H9 (cell line): Measurements from ENCODE around the gene SUN1. TPM values are rescaled to one million over a fixed set of nuclear protein-coding genes. Genes with fewer than 3 reads are reported as not detected.

ENCODE experiments used
- DNase-seq: peaks from one replicate; pipeline ENCODE4 v3.0.0-alpha.2; 2017
- H2AFZ ChIP-seq: one replicate; pipeline ENCODE4 v1.6.1; 2013; ENCODE audit warnings: mild to moderate bottlenecking, low read length, control low read depth, moderate library complexity
- H2AK5ac ChIP-seq: 2 replicates; pipeline ENCODE4 v1.6.1; 2013; ENCODE audit warnings: low read length, control low read depth, mixed read lengths; ENCODE audit not compliant: insufficient read length
- H2BK120ac ChIP-seq: one replicate; pipeline ENCODE4 v1.6.1; 2013; ENCODE audit warnings: low read depth, mild to moderate bottlenecking, low read length, control low read depth, inconsistent platforms; ENCODE audit not compliant: poor library complexity, severe bottlenecking
- H2BK12ac ChIP-seq: 2 replicates; pipeline ENCODE4 v1.6.1; 2013; ENCODE audit warnings: low read length, control low read depth, mixed read lengths, low read depth; ENCODE audit not compliant: insufficient read length
- H2BK15ac ChIP-seq: 2 replicates; pipeline ENCODE4 v1.6.1; 2013; ENCODE audit warnings: low read depth, low read length, control low read depth
- H2BK20ac ChIP-seq: one replicate; pipeline ENCODE4 v1.6.1; 2013; ENCODE audit warnings: low read depth, mild to moderate bottlenecking, low read length, control low read depth, inconsistent platforms; ENCODE audit not compliant: poor library complexity, severe bottlenecking
- H2BK5ac ChIP-seq: 2 replicates; pipeline ENCODE4 v1.6.1; 2013; ENCODE audit warnings: low read length, control low read depth, mixed read lengths; ENCODE audit not compliant: insufficient read length
- H3K14ac ChIP-seq: 2 replicates; pipeline ENCODE4 v1.6.1; 2013; ENCODE audit warnings: low read length, control low read depth; ENCODE audit not compliant: insufficient read depth
- H3K18ac ChIP-seq: 2 replicates; pipeline ENCODE4 v1.6.1; 2013; ENCODE audit warnings: low read depth, mild to moderate bottlenecking, mixed read lengths, low read length, control low read depth; ENCODE audit not compliant: insufficient read length
- H3K23ac ChIP-seq: 2 replicates; pipeline ENCODE4 v1.6.1; 2013; ENCODE audit warnings: low read length, control low read depth, mixed read lengths, low read depth; ENCODE audit not compliant: insufficient read length
- H3K23me2 ChIP-seq: 2 replicates; pipeline ENCODE4 v1.6.1; 2013; ENCODE audit warnings: low read depth, mild to moderate bottlenecking, mixed read lengths, low read length, control low read depth; ENCODE audit not compliant: insufficient read length, poor library complexity, severe bottlenecking
- H3K27ac ChIP-seq: 2 replicates; pipeline ENCODE4 v1.5.1; 2013; ENCODE audit warnings: low read length, control low read depth, mixed read lengths, low read depth; ENCODE audit not compliant: insufficient read length
- H3K27me3 ChIP-seq: 2 replicates; pipeline ENCODE4 v1.6.1; 2013; ENCODE audit warnings: low read length, control low read depth, inconsistent platforms; ENCODE audit not compliant: insufficient read depth
- H3K4ac ChIP-seq: 2 replicates; pipeline ENCODE4 v1.6.1; 2013; ENCODE audit warnings: low read depth, mild to moderate bottlenecking, control low read depth, inconsistent platforms, low read length, moderate library complexity
- H3K4me1 ChIP-seq: 2 replicates; pipeline ENCODE4 v1.6.1; 2013; ENCODE audit warnings: low read length, control low read depth, inconsistent platforms; ENCODE audit not compliant: insufficient read depth
- H3K4me2 ChIP-seq: 2 replicates; pipeline ENCODE4 v1.6.1; 2013; ENCODE audit warnings: low read length, control low read depth, mixed read lengths; ENCODE audit not compliant: insufficient read length, insufficient read depth
- H3K56ac ChIP-seq: 2 replicates; pipeline ENCODE4 v1.6.1; 2013; ENCODE audit warnings: low read depth, mild to moderate bottlenecking, mixed read lengths, low read length, control low read depth; ENCODE audit not compliant: insufficient read length
- H3K79me1 ChIP-seq: 2 replicates; pipeline ENCODE4 v1.6.1; 2013; ENCODE audit warnings: low read depth, mild to moderate bottlenecking, moderate library complexity, low read length, control low read depth, inconsistent platforms; ENCODE audit not compliant: insufficient read depth, poor library complexity, severe bottlenecking
- H3K79me2 ChIP-seq: 2 replicates; pipeline ENCODE4 v1.6.1; 2013; ENCODE audit warnings: low read length, control low read depth, inconsistent platforms; ENCODE audit not compliant: insufficient read depth
- H3K9ac ChIP-seq: 2 replicates; pipeline ENCODE4 v1.6.1; 2013; ENCODE audit warnings: low read length, control low read depth, mixed read lengths; ENCODE audit not compliant: insufficient read length; ENCODE audit errors: extremely low read depth
- H3K9me3 ChIP-seq: one replicate; pipeline ENCODE4 v1.6.1; 2013; ENCODE audit warnings: low read depth, low read length, inconsistent platforms; ENCODE audit not compliant: control insufficient read depth
- H3T11ph ChIP-seq: one replicate; pipeline ENCODE4 v1.6.1; 2013; ENCODE audit warnings: mild to moderate bottlenecking, low read length, control low read depth, inconsistent platforms
- H4K20me1 ChIP-seq: one replicate; pipeline ENCODE4 v1.6.1; 2013; ENCODE audit not compliant: control insufficient read depth, insufficient read length, insufficient read depth
- H4K5ac ChIP-seq: 2 replicates; pipeline ENCODE4 v1.6.1; 2013; ENCODE audit warnings: low read depth, mild to moderate bottlenecking, mixed read lengths, low read length, control low read depth; ENCODE audit not compliant: insufficient read length
- H4K8ac ChIP-seq: replicated peaks from 2 replicates; pipeline ENCODE4 v1.6.1; 2013; ENCODE audit warnings: low read length, control low read depth, mixed read lengths, low read depth; ENCODE audit not compliant: insufficient read length
- H4K91ac ChIP-seq: 2 replicates; pipeline ENCODE4 v1.6.1; 2013; ENCODE audit warnings: low read depth, mild to moderate bottlenecking, moderate library complexity, mixed read lengths, low read length, control low read depth; ENCODE audit not compliant: insufficient read length
- H3K27ac Mint-ChIP-seq, 3 experiments: 2 replicates in 2 of 3; 3 replicates in 1 of 3; pipeline ENCODE4 v1.8.0; 2020 to 2021; ENCODE audit warnings: mixed read lengths in 3 of 3, mild to moderate bottlenecking in 1 of 3, moderate library complexity in 1 of 3
- H3K27me3 Mint-ChIP-seq: 2 replicates; pipeline ENCODE4 v1.8.0; 2021; ENCODE audit warnings: low read depth, mild to moderate bottlenecking, moderate library complexity, mixed read lengths
- H3K36me3 Mint-ChIP-seq, 3 experiments: 2 replicates in 2 of 3; 3 replicates in 1 of 3; pipeline ENCODE4 v1.8.0; 2020 to 2021; ENCODE audit warnings: low read depth in 3 of 3, mixed read lengths in 3 of 3; ENCODE audit not compliant: insufficient read depth in 1 of 3
- H3K4me1 Mint-ChIP-seq, 2 experiments: 2 replicates each; pipeline ENCODE4 v1.8.0; 2020; ENCODE audit warnings: mixed read lengths in 2 of 2
- H3K4me3 Mint-ChIP-seq, 2 experiments: 2 replicates in 1 of 2; 3 replicates in 1 of 2; pipeline ENCODE4 v1.8.0; 2020 to 2021; ENCODE audit warnings: mild to moderate bottlenecking in 2 of 2, mixed read lengths in 2 of 2, moderate library complexity in 1 of 2
- H3K9me3 Mint-ChIP-seq, 2 experiments: 2 replicates in 1 of 2; 3 replicates in 1 of 2; pipeline ENCODE4 v1.8.0; 2020; ENCODE audit warnings: mild to moderate bottlenecking in 2 of 2, mixed read lengths in 2 of 2, moderate library complexity in 1 of 2
- CTCF ChIP-seq: fragments of 200-600 bp; sonication (generic); conservative IDR thresholded peaks from 3 replicates; pipeline ENCODE4 v1.8.0; 2021; ENCODE audit warnings: antibody characterized with exemption, mild to moderate bottlenecking
- WGBS: extraction: QIAGEN DNeasy Blood & Tissue Kit; methylation state at CpG from one replicate; pipeline ENCODE4 v1.1.7; 2013; ENCODE audit warnings: missing lambda C conversion rate, low lambda C conversion rate, mixed read lengths; ENCODE audit not compliant: insufficient read length; ENCODE audit errors: extremely low coverage; 5-methylcytosine and 5-hydroxymethylcytosine counted together
- total RNA-seq: library from RNA; stranded (reverse); gene quantifications from 2 replicates; pipeline ENCODE4 v1.2.1, GENCODE V29; 2021

Gene SUN1
- total RNA-seq, 1 experiment from 2014 or later = 118 TPM

GRCh38 chr7:921071-921461, 88.8 kb downstream of the SUN1 start:
- Histone ChIP-seq H2AK5ac (no peak overlapping the region), H3K27ac (no peak overlapping the region), H2BK12ac (no peak overlapping the region), H4K8ac (no peak overlapping the region), H2BK5ac (no peak overlapping the region), H2BK20ac (no peak overlapping the region), H3K27me3 (no peaks in the 10 kb centered on the region), H3K23ac (no peak overlapping the region), H2BK15ac (no peak overlapping the region), H4K20me1 (no peaks in the 10 kb centered on the region), H3K18ac (no peak overlapping the region), H2AFZ (no peak overlapping the region), H3K14ac (no peak overlapping the region), H4K91ac (no peak overlapping the region), H3K4me2 (no peak overlapping the region), H3K9ac (no peak overlapping the region), H3T11ph (no peak overlapping the region), H4K5ac (no peak overlapping the region), H3K4ac (no peak overlapping the region), H3K9me3 (no peaks in the 10 kb centered on the region), H3K56ac (no peak overlapping the region), H3K23me2 (no peaks in the 10 kb centered on the region), H3K79me1 (no peaks in the 10 kb centered on the region), H3K79me2 (no peaks in the 10 kb centered on the region), H3K4me1 (no peaks in the 10 kb centered on the region), H2BK120ac (no peak overlapping the region)
- no peak for TF ChIP-seq CTCF
- Mint-ChIP-seq H3K27ac (peak overlapping the region in 1 of 3 experiments; percentile 44; a peak in 1 of 7 replicates), H3K4me1 (peaks cover 4 to 6% of the 10 kb centered on the region in 2 experiments; a peak in 3 of 4 replicates), H3K9me3 (no peaks in the 10 kb centered on the region; a peak in 1 of 5 replicates), H3K4me3 (no peak overlapping the region), H3K36me3 (no peaks in the 10 kb centered on the region), H3K27me3 (no peaks in the 10 kb centered on the region; the same call in 1 of the 2 replicates)
- DNase-seq = no peak
- WGBS = no CpG with 5 or more reads among the region's 15 CpGs
